Right lobe of liver (tissue), 4 donors: ENCODE results near the gene YJEFN3.

ENCODE experiments used
- CTCF ChIP-seq, 4 donors: fragments of 200-600 bp in 3 of 4; fragments of 450-650 bp in 1 of 4; IDR thresholded peaks; one replicate each; pipeline versions ENCODE4 v1.5.1 to v1.8.0; 2016 to 2022; ENCODE audit warnings: antibody characterized with exemption in 4 of 4, mild to moderate bottlenecking in 2 of 4
- POLR2A ChIP-seq: fragments of 450-650 bp; IDR thresholded peaks from one replicate; pipeline ENCODE4 v1.6.1; 2017; ENCODE audit warnings: antibody characterized with exemption, mild to moderate bottlenecking
- donor health status: DM: no; HTN: no; CAD: no.
- donor health status: DM: no; HTN: no; CAD: no.
- donor health status: DM: no; HTN: yes; CAD: no.

GRCh38 chr19:19507354-19507753 is 21.4 kb upstream of the YJEFN3 start:
- TF ChIP-seq POLR2A (no peak), CTCF (IDR thresholded peaks at IDR 0.05) (no peak)
